Stomach (tissue), 9 donors: ENCODE data around the gene MARK1. TPM values are rescaled to one million over a fixed set of nuclear protein-coding genes. Genes with fewer than 3 reads are reported as not detected.

Experiments used
- DNase-seq, 2 donors: peaks; one replicate each; pipeline versions ENCODE4 v3.0.0 to v3.0.0-alpha.2; 2013 to 2019
- H3K27ac ChIP-seq, 5 donors: fragments of 200-600 bp in 4 of 5; sonication (generic) in 4 of 5; one replicate each; pipeline ENCODE4 v1.5.1; 2013 to 2019; ENCODE audit warnings: mild to moderate bottlenecking in 1 of 5, moderate library complexity in 1 of 5
- H3K27me3 ChIP-seq, 3 donors: fragments of 200-600 bp; sonication (generic); one replicate each; pipeline ENCODE4 v1.5.1; 2017 to 2019; ENCODE audit warnings: mixed run types in 1 of 3
- H3K36me3 ChIP-seq, 4 donors: fragments of 200-600 bp; sonication (generic); 1 replicate in 3 of 4; 2 replicates in 1 of 4; pipeline ENCODE4 v1.5.1; 2016 to 2019
- H3K4me1 ChIP-seq, 4 donors: fragments of 200-600 bp; sonication (generic); one replicate each; pipeline ENCODE4 v1.5.1; 2016 to 2019
- H3K4me3 ChIP-seq, 4 donors: fragments of 200-600 bp; sonication (generic) in 3 of 4; one replicate each; pipeline ENCODE4 v1.5.1; 2016 to 2019; ENCODE audit warnings: mild to moderate bottlenecking in 1 of 4
- H3K9me3 ChIP-seq, 4 donors: fragments of 200-600 bp; sonication (generic); one replicate each; pipeline ENCODE4 v1.5.1; 2016 to 2019
- CTCF ChIP-seq, 7 experiments: fragments of 450-650 bp in 4 of 7; fragments of 200-600 bp in 3 of 7; sonication (generic) in 3 of 7; IDR thresholded peaks; one replicate each; pipeline ENCODE4 v1.5.1; 2016 to 2019; ENCODE audit warnings: antibody characterized with exemption in 7 of 7, control low read depth in 2 of 7, mild to moderate bottlenecking in 1 of 7
- EP300 ChIP-seq: sonication (generic); formaldehyde crosslinking; IDR thresholded peaks from one replicate; pipeline ENCODE4 v1.6.1; 2017; ENCODE audit warnings: antibody characterized with exemption
- POLR2A ChIP-seq, 4 donors: fragments of 450-650 bp; IDR thresholded peaks; one replicate each; pipeline ENCODE4 v1.6.1; 2016; ENCODE audit warnings: antibody characterized with exemption in 4 of 4, control low read depth in 2 of 4, mild to moderate bottlenecking in 1 of 4, moderate library complexity in 1 of 4
- POLR2AphosphoS5 ChIP-seq, 3 donors: sonication (generic); formaldehyde crosslinking; IDR thresholded peaks; one replicate each; pipeline ENCODE4 v1.6.1; 2016; ENCODE audit warnings: antibody characterized with exemption in 3 of 3
- WGBS, 5 donors: extraction: QIAGEN DNeasy Blood & Tissue Kit in 3 of 5; methylation state at CpG; one replicate each; pipeline versions ENCODE4 v1.1.5 to v1.1.7; 2013 to 2018; 5-methylcytosine and 5-hydroxymethylcytosine counted together
- intact Hi-C: fragments of 100-400 bp; cut with DNase I; formaldehyde crosslinking; loops from one replicate; pipeline ENCODE4 v1.15.1; 2023; ENCODE audit warnings: low total_unique reads
- polyA plus RNA-seq, 3 donors: library from polyadenylated mRNA; stranded (reverse); fragments of 200-250 nt; gene quantifications; one replicate each; pipeline ENCODE4 v1.2.3, GENCODE V29; 2013
- total RNA-seq, 5 donors: library from RNA; depleted of rRNA; stranded (reverse); fragments of >200 nt; gene quantifications; one replicate each; pipeline versions ENCODE4 v1.1.0 to v1.2.3, GENCODE V29; 2014 to 2016
- donor health status: healthy with polysubstance abuse.
- donor health status: Bipolar disorder and iron deficiency.
- donor health status: healthy.

MARK1 gene
- total and polyA plus RNA-seq, 8 donors, result 1.7 to 12.7 (median 3.2) TPM; not detected in 1

DNA sequence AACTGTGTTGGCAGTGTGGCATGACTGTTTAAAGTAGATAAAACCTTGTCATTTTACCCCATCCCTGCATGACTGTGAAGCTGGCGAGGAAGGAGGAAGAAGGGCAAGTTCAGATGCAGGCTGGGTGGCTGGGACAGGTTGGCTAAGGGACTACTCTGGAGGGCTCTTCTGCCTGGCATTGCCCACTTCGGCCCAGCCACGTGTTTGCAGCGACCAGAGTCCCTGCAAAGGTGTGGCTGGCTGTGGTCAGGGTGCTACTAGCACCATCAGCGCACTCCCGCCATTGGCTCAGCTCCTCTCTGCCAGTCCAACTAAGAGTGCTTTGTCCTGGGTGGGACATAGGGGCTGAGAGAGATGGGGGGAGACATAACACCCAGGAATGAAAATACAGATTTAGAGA, 169.4 kb downstream of the MARK1 start:
- H3K27ac ChIP-seq, result no peak overlapping the region
- WGBS, 5 donors, result 88 to 97% (median 93%) methylated on average over 6 of the region's 6 CpGs
- H3K36me3 ChIP-seq, result peaks cover 11 to 22% (median 18%) of the 10 kb centered on the region in 4 donors
- intact Hi-C loops, result no loop called here
- DNase-seq, result no peak
- H3K4me3 ChIP-seq, result no peak overlapping the region
- peaks cover 0 to 4% (median under 1%) of the 10 kb centered on the region in 4 donors for H3K4me1 ChIP-seq
- no peaks in the 10 kb centered on the region for H3K27me3 ChIP-seq
- TF ChIP-seq CTCF (IDR thresholded peaks at IDR 0.05) (no peak), EP300 (no peak), POLR2AphosphoS5 (IDR thresholded peaks at IDR 0.05) (no peak), POLR2A (IDR thresholded peaks at IDR 0.05) (no peak)
- H3K9me3 ChIP-seq, result no peaks in the 10 kb centered on the region

- WGBS, 5 donors, result 68 to 85% (median 80%) methylated on average over 5 of the region's 5 CpGs
- peaks cover 0 to 4% (median 0%) of the 10 kb centered on the region in 4 donors for H3K4me1 ChIP-seq
- DNase-seq, result no peak
- intact Hi-C loops, result no loop called here
- H3K4me3 ChIP-seq, result no peak overlapping the region
- H3K9me3 ChIP-seq, result no peaks in the 10 kb centered on the region
- peaks cover 11 to 22% (median 18%) of the 10 kb centered on the region in 4 donors for H3K36me3 ChIP-seq
- no peak for TF ChIP-seq EP300
- H3K27me3 ChIP-seq, result no peaks in the 10 kb centered on the region
- no peak overlapping the region for H3K27ac ChIP-seq
These were observed 170.7 kb downstream of the MARK1 start for GRCh38 chr1:220698607-220699016.

DNA sequence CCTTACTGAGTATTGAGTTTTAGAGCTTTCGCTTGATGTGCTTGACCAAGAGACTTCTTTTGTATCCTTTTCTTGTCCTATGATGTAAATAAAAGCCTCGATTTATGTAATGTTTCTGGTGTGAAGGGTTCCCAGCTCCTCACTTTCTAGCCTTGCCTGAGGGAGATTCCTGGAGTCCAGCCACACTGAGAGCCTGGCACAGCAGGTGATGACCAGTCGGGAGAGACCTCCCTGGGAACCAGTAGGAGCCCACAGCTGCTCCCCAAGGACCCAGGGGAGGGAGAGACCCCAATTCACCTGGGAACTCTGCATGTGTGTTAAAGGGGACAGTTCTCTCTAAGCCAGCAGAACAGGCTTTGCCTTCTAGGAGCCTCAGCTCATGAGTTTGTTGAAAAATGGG, 171.1 kb downstream of the MARK1 start:
- TF ChIP-seq POLR2AphosphoS5 (IDR thresholded peaks at IDR 0.05) (no peak), EP300 (no peak), CTCF (IDR thresholded peaks at IDR 0.05) (no peak), POLR2A (IDR thresholded peaks at IDR 0.05) (no peak)
- no peaks in the 10 kb centered on the region for H3K27me3 ChIP-seq
- intact Hi-C loops, result no loop called here
- H3K4me3 ChIP-seq, result no peak overlapping the region
- no peaks in the 10 kb centered on the region for H3K9me3 ChIP-seq
- H3K36me3 ChIP-seq, result peaks cover 11 to 22% (median 18%) of the 10 kb centered on the region in 4 donors
- WGBS, 5 donors, result 79 to 87% (median 84%) methylated on average over 3 of the region's 3 CpGs
- H3K4me1 ChIP-seq, result peaks cover 0 to 4% (median 0%) of the 10 kb centered on the region in 4 donors
- DNase-seq, result no peak
- no peak overlapping the region for H3K27ac ChIP-seq

DNA sequence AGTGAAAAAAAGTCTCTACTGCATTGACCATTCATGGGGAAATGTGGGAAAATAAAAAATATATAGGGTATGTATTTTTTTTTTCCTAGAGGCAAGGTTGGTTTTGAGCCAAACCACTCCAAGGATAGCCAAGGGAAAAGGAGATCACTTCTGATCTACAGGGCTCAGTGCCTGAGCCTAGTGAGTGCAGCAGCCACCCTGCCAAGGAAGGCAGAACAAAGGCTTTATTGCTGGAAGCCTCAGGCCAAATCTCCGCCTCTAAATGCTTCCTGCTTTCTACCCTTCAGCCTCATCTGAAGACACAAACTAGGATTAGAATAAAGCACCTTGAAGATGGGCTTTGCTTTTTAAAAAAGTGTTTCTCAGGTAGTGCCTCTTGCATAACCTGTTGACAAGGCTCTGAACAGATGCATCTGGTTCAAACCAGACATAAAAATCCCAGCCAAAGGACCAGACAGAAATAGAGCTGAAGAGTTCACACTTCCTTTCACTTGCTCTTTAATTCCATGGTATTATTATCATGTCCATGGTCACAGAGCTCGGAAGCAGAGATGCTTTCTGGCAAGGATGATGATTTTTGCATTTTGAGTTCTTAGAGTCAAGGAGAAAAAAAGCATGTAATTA, 172.7 kb downstream of the MARK1 start:
- Histone ChIP-seq H3K36me3 (peaks cover 11 to 22% (median 18%) of the 10 kb centered on the region in 4 donors), H3K4me1 (peaks cover 0 to 9% (median 2%) of the 10 kb centered on the region in 4 donors), H3K27ac (no peak overlapping the region), H3K27me3 (no peaks in the 10 kb centered on the region), H3K9me3 (no peaks in the 10 kb centered on the region), H3K4me3 (no peak overlapping the region)
- intact Hi-C loops, result no loop called here
- peak in 1 of 2 donors; percentile 32 for DNase-seq
- no peak for TF ChIP-seq EP300
- TF ChIP-seq POLR2AphosphoS5 (IDR thresholded peaks at IDR 0.05), result no peak
- no peak for TF ChIP-seq CTCF (IDR thresholded peaks at IDR 0.05)
- no peak for TF ChIP-seq POLR2A (IDR thresholded peaks at IDR 0.05)
- WGBS, 5 donors, result 36 to 49% (median 40%) methylated on average over 2 of the region's 2 CpGs

- peaks cover 11 to 17% (median 12%) of the 10 kb centered on the region in 4 donors for H3K36me3 ChIP-seq
- peaks cover 0 to 1% (median 0%) of the 10 kb centered on the region in 3 donors for H3K27me3 ChIP-seq
- H3K4me1 ChIP-seq, result peaks cover 0 to 20% (median 9%) of the 10 kb centered on the region in 4 donors
- no peak overlapping the region for H3K27ac ChIP-seq
- no peak for DNase-seq
- TF ChIP-seq POLR2AphosphoS5 (IDR thresholded peaks at IDR 0.05), result no peak
- intact Hi-C loops, result no loop called here
- WGBS, 5 donors, result 62 to 79% (median 71%) methylated on average over 6 of the region's 6 CpGs
- H3K9me3 ChIP-seq, result no peaks in the 10 kb centered on the region
- no peak overlapping the region for H3K4me3 ChIP-seq
These were observed 174.0 kb downstream of the MARK1 start for GRCh38 chr1:220701974-220702373.
